Activated CD8-positive, alpha-beta memory T cell treated with anti-CD3 and anti-CD28 coated beads for 1 hour (primary cell): Measurements from ENCODE around the gene TUBA1B.

Experiments
- DNase-seq, 2 donors: peaks; one replicate each; pipeline ENCODE4 v3.0.0-alpha.2; 2020; ENCODE audit warnings: low read depth in 1 of 2; ENCODE audit errors: extremely low read depth in 1 of 2

Gene TUBA1B

GRCh38 chr12:49091056-49091835 lies 39.9 kb downstream of the TUBA1B start:
- no peak for DNase-seq

- no peak for DNase-seq
These were observed 41.1 kb downstream of the TUBA1B start for GRCh38 chr12:49089821-49090773.

GRCh38 chr12:49088932-49089330 lies 42.3 kb downstream of the TUBA1B start:
- DNase-seq: no peak

- peak in 1 of 2 donors; percentile 46 for DNase-seq
These were observed 42.9 kb downstream of the TUBA1B start for GRCh38 chr12:49088150-49088931.

GRCh38 chr12:49086116-49086515 lies 45.1 kb downstream of the TUBA1B start:
- no peak for DNase-seq

- no peak for DNase-seq
These were observed 46.8 kb downstream of the TUBA1B start for GRCh38 chr12:49084438-49084837.

- no peak for DNase-seq
These were observed 51.4 kb downstream of the TUBA1B start for GRCh38 chr12:49079793-49080192.
